ENCODE measurements around the gene VAV2.

- TF ChIP-seq, protein P1, sequence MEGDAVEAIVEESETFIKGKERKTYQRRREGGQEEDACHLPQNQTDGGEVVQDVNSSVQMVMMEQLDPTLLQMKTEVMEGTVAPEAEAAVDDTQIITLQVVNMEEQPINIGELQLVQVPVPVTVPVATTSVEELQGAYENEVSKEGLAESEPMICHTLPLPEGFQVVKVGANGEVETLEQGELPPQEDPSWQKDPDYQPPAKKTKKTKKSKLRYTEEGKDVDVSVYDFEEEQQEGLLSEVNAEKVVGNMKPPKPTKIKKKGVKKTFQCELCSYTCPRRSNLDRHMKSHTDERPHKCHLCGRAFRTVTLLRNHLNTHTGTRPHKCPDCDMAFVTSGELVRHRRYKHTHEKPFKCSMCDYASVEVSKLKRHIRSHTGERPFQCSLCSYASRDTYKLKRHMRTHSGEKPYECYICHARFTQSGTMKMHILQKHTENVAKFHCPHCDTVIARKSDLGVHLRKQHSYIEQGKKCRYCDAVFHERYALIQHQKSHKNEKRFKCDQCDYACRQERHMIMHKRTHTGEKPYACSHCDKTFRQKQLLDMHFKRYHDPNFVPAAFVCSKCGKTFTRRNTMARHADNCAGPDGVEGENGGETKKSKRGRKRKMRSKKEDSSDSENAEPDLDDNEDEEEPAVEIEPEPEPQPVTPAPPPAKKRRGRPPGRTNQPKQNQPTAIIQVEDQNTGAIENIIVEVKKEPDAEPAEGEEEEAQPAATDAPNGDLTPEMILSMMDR (IDR thresholded peaks at IDR 0.05): no peak
- no peak for TF ChIP-seq POLR2A (IDR thresholded peaks at IDR 0.05)
- TF ChIP-seq POLR2AphosphoS5 (IDR thresholded peaks at IDR 0.05): no peak
Measured at GRCh38 chr9:133807037-133807436, 185.1 kb downstream of the VAV2 start.

Data from breast epithelium (tissue), 3 donors.